HepG2 (cell line): ENCODE data around the gene SHISA5. TPM values are rescaled to one million over a fixed set of nuclear protein-coding genes. Genes with fewer than 3 reads are reported as not detected.

Experiments
- CC2D1A ChIP-seq: sonication (generic); formaldehyde crosslinking; IDR thresholded peaks from 2 replicates; pipeline ENCODE4 v1.8.1; 2023; ENCODE audit warnings: mild to moderate bottlenecking, missing genetic modification reagents
- CCDC6 ChIP-seq: sonication (generic); formaldehyde crosslinking; IDR thresholded peaks from 2 replicates; pipeline ENCODE4 v1.8.1; 2022; ENCODE audit warnings: mild to moderate bottlenecking, missing genetic modification reagents, moderate library complexity
- FIP1L1 ChIP-seq: fragments of 200-400 bp; formaldehyde crosslinking; IDR thresholded peaks from 2 replicates; pipeline ENCODE4 v1.6.1; 2018; ENCODE audit warnings: low read depth, mild to moderate bottlenecking, low read length, moderate library complexity, borderline replicate concordance; ENCODE audit not compliant: insufficient read depth
- GATAD2A ChIP-seq: IDR thresholded peaks from 2 replicates; pipeline ENCODE4 v1.6.1; 2016
- GTF3A ChIP-seq: sonication (generic); formaldehyde crosslinking; conservative IDR thresholded peaks from 2 replicates; pipeline ENCODE4 v1.4.0; 2020; ENCODE audit warnings: mild to moderate bottlenecking, missing genetic modification reagents
- HDAC1 ChIP-seq: sonication (generic); formaldehyde crosslinking; IDR thresholded peaks from 2 replicates; pipeline ENCODE4 v1.5.1; 2020; ENCODE audit warnings: mild to moderate bottlenecking, missing genetic modification reagents
- HNF4A ChIP-seq: sonication (generic); formaldehyde crosslinking; IDR thresholded peaks from 2 replicates; pipeline ENCODE4 v1.4.0; 2020; ENCODE audit warnings: missing genetic modification reagents
- IRF9 ChIP-seq: sonication (generic); formaldehyde crosslinking; IDR thresholded peaks from 2 replicates; pipeline ENCODE4 v1.8.0; 2022; ENCODE audit warnings: missing genetic modification reagents, mild to moderate bottlenecking, borderline replicate concordance
- PAX8 ChIP-seq: sonication (generic); formaldehyde crosslinking; IDR thresholded peaks from 2 replicates; pipeline ENCODE4 v1.8.0; 2022; ENCODE audit warnings: mild to moderate bottlenecking, missing genetic modification reagents, borderline replicate concordance
- RBM22 ChIP-seq: fragments of 200-400 bp; formaldehyde crosslinking; optimal IDR thresholded peaks from 2 replicates; pipeline ENCODE3; 2017; ENCODE audit warnings: mild to moderate bottlenecking, low read length, moderate library complexity
- SMARCC2 ChIP-seq: fragments of 450-650 bp; IDR thresholded peaks from 2 replicates; pipeline ENCODE4 v1.6.1; 2017; ENCODE audit warnings: antibody characterized with exemption, mild to moderate bottlenecking
- STAG1 ChIP-seq: sonication (generic); formaldehyde crosslinking; IDR thresholded peaks from 2 replicates; pipeline ENCODE4 v1.4.0; 2020; ENCODE audit warnings: missing genetic modification reagents
- TEAD2 ChIP-seq: sonication (generic); formaldehyde crosslinking; IDR thresholded peaks from 2 replicates; pipeline ENCODE4 v1.9.0; 2021; ENCODE audit warnings: missing genetic modification reagents
- THRA ChIP-seq: sonication (generic); formaldehyde crosslinking; IDR thresholded peaks from 2 replicates; pipeline ENCODE4 v1.4.0; 2020; ENCODE audit warnings: missing genetic modification reagents, borderline replicate concordance
- ZBTB39 ChIP-seq: sonication (generic); formaldehyde crosslinking; IDR thresholded peaks from 2 replicates; pipeline ENCODE4 v1.5.0; 2020; ENCODE audit warnings: missing genetic modification reagents
- ZBTB4 ChIP-seq: sonication (generic); formaldehyde crosslinking; IDR thresholded peaks from 2 replicates; pipeline ENCODE4 v1.4.0; 2020; ENCODE audit warnings: missing genetic modification reagents, mild to moderate bottlenecking, borderline replicate concordance
- ZKSCAN1 ChIP-seq: fragments of 150-350 bp; IDR thresholded peaks from 2 replicates; pipeline ENCODE4 v1.6.1; 2014; ENCODE audit warnings: low read length
- ZNF317 ChIP-seq: sonication (generic); formaldehyde crosslinking; IDR thresholded peaks from 2 replicates; pipeline ENCODE4 v1.5.0; 2020; ENCODE audit warnings: mild to moderate bottlenecking, missing genetic modification reagents
- ZNF513 ChIP-seq: sonication (generic); formaldehyde crosslinking; conservative IDR thresholded peaks from 2 replicates; pipeline ENCODE4 v1.5.0; 2020; ENCODE audit warnings: missing genetic modification reagents
- ZNF713 ChIP-seq: sonication (generic); formaldehyde crosslinking; IDR thresholded peaks from 2 replicates; pipeline ENCODE4 v1.4.0; 2020; ENCODE audit warnings: mild to moderate bottlenecking, missing genetic modification reagents
- ZSCAN20 ChIP-seq: sonication (generic); formaldehyde crosslinking; IDR thresholded peaks from 2 replicates; pipeline ENCODE4 v1.4.0; 2020; ENCODE audit warnings: missing genetic modification reagents, mild to moderate bottlenecking, borderline replicate concordance
- polyA plus RNA-seq, 8 experiments: library from polyadenylated mRNA; depleted of rRNA in 3 of 8; stranded (reverse) in 7 of 8; unstranded in 1 of 8; fragments of >200 nt; fragmentation: Illumina TruSeq in 4 of 8; extraction: Trizol in 4 of 8; gene quantifications; 2 replicates each; pipeline versions ENCODE4 v1.2.1 to v1.2.3, GENCODE V29; 2011 to 2016; ENCODE audit warnings: low read depth in 4 of 8, missing spikeins in 1 of 8, mixed read lengths in 1 of 8; ENCODE audit not compliant: insufficient read depth in 1 of 8
- total RNA-seq, 5 experiments: library from RNA; depleted of rRNA; stranded (reverse); fragments of >200 nt; fragmentation: Illumina TruSeq; extraction: Trizol; gene quantifications; 2 replicates each; pipeline ENCODE4 v1.2.3, GENCODE V29; 2016; ENCODE audit warnings: low read depth in 1 of 5

Gene SHISA5
- total and polyA plus RNA-seq, 2 of the 13 experiments (the other 11 are each of a cell fraction or from before 2014, with no cell fraction given), result 75.8 to 91.4 TPM

GRCh38 chr3:48428572-48429316, 75.2 kb downstream of the SHISA5 start (continued):
- TF ChIP-seq PAX8 (CRISPR knock-in tag) (no peak; the same call in 1 of the 2 replicates), RBM22 (peak; percentile 23), ZBTB39 (CRISPR knock-in tag) (0 out of 2 replicates have a peak, but pooled peaks have one; percentile 52), STAG1 (CRISPR knock-in tag) (no peak), ZKSCAN1 (no peak), ZBTB4 (CRISPR knock-in tag) (no peak), HDAC1 (CRISPR knock-in tag) (peak; percentile 91), CCDC6 (CRISPR knock-in tag) (no peak; the same call in 1 of the 2 replicates), ZNF317 (CRISPR knock-in tag) (no peak), HNF4A (peak; percentile 62), FIP1L1 (no peak), ZNF713 (CRISPR knock-in tag) (no peak), GATAD2A (peak; percentile 81), GTF3A (CRISPR knock-in tag) (no peak), TEAD2 (CRISPR knock-in tag) (no peak), IRF9 (peak; percentile 37; the same call in 1 of the 2 replicates), SMARCC2 (no peak), CC2D1A (CRISPR knock-in tag) (no peak), THRA (CRISPR knock-in tag) (peak; percentile 87; the same call in 1 of the 2 replicates), ZNF513 (CRISPR knock-in tag) (no peak), ZSCAN20 (CRISPR knock-in tag) (no peak)
